ENCODE data around the gene GAPVD1.

DNA sequence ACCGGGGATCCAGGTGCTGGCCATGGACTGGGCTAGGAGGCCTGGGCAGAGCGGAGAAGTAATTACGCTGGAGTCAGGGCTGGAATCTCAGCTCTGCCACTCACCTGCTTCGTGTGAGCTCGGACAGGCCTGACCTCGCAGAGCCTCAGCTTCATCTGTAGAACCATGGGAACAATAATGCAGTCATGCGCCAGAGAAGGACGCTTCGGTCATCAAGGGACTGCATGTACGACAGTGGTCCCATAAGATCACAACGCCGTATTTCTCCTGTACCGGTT lies 145.1 kb downstream of the GAPVD1 start:
- TF ChIP-seq RNF2 (IDR thresholded peaks at IDR 0.05; ENCODE audit: borderline replicate concordance, low read depth) (no peak), MYC (IDR thresholded peaks at IDR 0.05; ENCODE audit: borderline replicate concordance, low read length) (no peak)
- TF ChIP-seq, protein P1, sequence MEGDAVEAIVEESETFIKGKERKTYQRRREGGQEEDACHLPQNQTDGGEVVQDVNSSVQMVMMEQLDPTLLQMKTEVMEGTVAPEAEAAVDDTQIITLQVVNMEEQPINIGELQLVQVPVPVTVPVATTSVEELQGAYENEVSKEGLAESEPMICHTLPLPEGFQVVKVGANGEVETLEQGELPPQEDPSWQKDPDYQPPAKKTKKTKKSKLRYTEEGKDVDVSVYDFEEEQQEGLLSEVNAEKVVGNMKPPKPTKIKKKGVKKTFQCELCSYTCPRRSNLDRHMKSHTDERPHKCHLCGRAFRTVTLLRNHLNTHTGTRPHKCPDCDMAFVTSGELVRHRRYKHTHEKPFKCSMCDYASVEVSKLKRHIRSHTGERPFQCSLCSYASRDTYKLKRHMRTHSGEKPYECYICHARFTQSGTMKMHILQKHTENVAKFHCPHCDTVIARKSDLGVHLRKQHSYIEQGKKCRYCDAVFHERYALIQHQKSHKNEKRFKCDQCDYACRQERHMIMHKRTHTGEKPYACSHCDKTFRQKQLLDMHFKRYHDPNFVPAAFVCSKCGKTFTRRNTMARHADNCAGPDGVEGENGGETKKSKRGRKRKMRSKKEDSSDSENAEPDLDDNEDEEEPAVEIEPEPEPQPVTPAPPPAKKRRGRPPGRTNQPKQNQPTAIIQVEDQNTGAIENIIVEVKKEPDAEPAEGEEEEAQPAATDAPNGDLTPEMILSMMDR (IDR thresholded peaks at IDR 0.05) = no peak

Measured in A549 (cell line).